Mucosa of descending colon (tissue), 3 donors: Measurements from ENCODE around the gene PTGDR2. TPM values are rescaled to one million over a fixed set of nuclear protein-coding genes. Genes with fewer than 3 reads are reported as not detected.

Experiments used
- ATAC-seq: fragments of 200-7000 bp; cut with Tn5 transposase; one replicate; pipeline ENCODE4 v1.9.1; 2020; ENCODE audit warnings: mild to moderate bottlenecking, moderate library complexity
- DNase-seq, 3 donors: peaks; one replicate each; pipeline ENCODE4 v3.0.0-alpha.2; 2020
- H3K36me3 ChIP-seq: fragments of 200-600 bp; one replicate; pipeline ENCODE4 v1.8.0; 2021; ENCODE audit warnings: low read depth, mild to moderate bottlenecking
- H3K4me1 ChIP-seq: fragments of 200-600 bp; one replicate; pipeline ENCODE4 v1.8.0; 2021; ENCODE audit warnings: low read depth, mild to moderate bottlenecking
- H3K4me3 ChIP-seq: fragments of 200-600 bp; one replicate; pipeline ENCODE4 v1.8.0; 2021; ENCODE audit warnings: mild to moderate bottlenecking
- H3K9me3 ChIP-seq: fragments of 200-600 bp; one replicate; pipeline ENCODE4 v1.8.0; 2021; ENCODE audit warnings: mild to moderate bottlenecking
- intact Hi-C, 2 donors: fragments of 100-400 bp; cut with DNase I in 1 of 2; cut with micrococcal nuclease in 1 of 2; formaldehyde crosslinking; loops; one replicate each; pipeline versions ENCODE4 v1.11.0 to v1.11.1; 2022; cut with DNase I, micrococcal nuclease
- total RNA-seq, 3 donors: library from RNA; stranded (reverse); fragmentation: NEBNext Ultra II Directional in 2 of 3; extraction: Animal tissue kit (Norgen Biotek cat#: 25700) in 2 of 3; gene quantifications; one replicate each; pipeline versions ENCODE4 v1.2.1 to v1.2.4, GENCODE V29; 2021 to 2023
- TF ChIP-seq, protein P1 (sequence below): fragments of 200-600 bp; IDR thresholded peaks from one replicate; pipeline ENCODE4 v1.8.0; 2022; ENCODE audit warnings: antibody characterized with exemption, mild to moderate bottlenecking
- donor health status: DM: no; HTN: no; CAD: no; lungs with moderate emphysema.
- donor health status: DM: no; HTN: no; CAD: no.
- donor health status: DM: no; HTN: yes; CAD: no.

Gene PTGDR2
- total RNA-seq, 3 donors from 2014 or later, result 1.8 to 3.4 (median 2.6) TPM

DNA sequence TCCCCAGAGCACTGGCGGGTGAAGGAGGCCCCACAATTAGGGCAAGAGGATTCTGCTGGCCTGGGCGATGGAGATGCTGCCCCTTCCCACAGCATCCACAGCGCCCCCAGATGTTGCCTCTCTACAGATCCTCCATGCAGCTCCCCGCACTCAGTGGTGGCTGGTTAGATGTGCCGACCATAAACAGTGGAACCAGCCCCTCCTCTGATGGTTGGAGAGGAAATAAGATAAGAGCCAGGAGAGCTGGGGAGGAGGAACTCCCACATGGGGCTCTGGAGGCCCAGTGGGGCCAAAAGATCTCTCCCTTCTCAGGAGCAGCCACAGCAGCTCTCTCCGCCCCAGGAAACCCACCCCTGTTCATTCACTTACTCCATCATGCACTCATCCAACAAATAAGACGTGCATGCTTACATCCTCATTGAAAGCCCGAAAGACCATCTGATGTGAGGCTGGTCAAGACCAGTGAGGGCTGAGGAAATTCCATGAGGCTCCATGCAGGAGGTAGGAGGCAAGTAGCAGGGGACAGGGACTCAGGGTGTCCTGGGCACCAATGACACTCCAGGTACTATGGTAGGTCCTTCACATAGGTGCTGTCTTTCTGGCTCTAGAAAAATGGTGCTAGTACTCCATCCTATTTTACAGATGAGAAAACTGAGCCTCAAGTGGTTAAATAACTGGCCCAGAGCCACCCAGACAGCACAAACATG lies 1.5 kb downstream of the PTGDR2 start:
- DNase-seq, result no peak
- H3K4me3 ChIP-seq, result no peak overlapping the region
- H3K4me1 ChIP-seq, result peaks cover 13% of the 10 kb centered on the region
- no peaks in the 10 kb centered on the region for H3K36me3 ChIP-seq
- intact Hi-C loops, result no loop called here
- no peaks in the 10 kb centered on the region for H3K9me3 ChIP-seq
- TF ChIP-seq, protein P1, sequence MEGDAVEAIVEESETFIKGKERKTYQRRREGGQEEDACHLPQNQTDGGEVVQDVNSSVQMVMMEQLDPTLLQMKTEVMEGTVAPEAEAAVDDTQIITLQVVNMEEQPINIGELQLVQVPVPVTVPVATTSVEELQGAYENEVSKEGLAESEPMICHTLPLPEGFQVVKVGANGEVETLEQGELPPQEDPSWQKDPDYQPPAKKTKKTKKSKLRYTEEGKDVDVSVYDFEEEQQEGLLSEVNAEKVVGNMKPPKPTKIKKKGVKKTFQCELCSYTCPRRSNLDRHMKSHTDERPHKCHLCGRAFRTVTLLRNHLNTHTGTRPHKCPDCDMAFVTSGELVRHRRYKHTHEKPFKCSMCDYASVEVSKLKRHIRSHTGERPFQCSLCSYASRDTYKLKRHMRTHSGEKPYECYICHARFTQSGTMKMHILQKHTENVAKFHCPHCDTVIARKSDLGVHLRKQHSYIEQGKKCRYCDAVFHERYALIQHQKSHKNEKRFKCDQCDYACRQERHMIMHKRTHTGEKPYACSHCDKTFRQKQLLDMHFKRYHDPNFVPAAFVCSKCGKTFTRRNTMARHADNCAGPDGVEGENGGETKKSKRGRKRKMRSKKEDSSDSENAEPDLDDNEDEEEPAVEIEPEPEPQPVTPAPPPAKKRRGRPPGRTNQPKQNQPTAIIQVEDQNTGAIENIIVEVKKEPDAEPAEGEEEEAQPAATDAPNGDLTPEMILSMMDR, result no peak
- no peak for ATAC-seq

GRCh38 chr11:60852982-60853950 lies 2.5 kb downstream of the PTGDR2 start:
- no peaks in the 10 kb centered on the region for H3K36me3 ChIP-seq
- H3K4me1 ChIP-seq, result peaks cover 13% of the 10 kb centered on the region
- intact Hi-C loops, result no loop called here
- TF ChIP-seq, protein P1, result no peak
- no peaks in the 10 kb centered on the region for H3K9me3 ChIP-seq
- no peak overlapping the region for H3K4me3 ChIP-seq
- ATAC-seq (no peak), DNase-seq (peak in 2 of 3 donors; percentile 35 to 55)

GRCh38 chr11:60852117-60852981 lies 3.4 kb downstream of the PTGDR2 start:
- Histone ChIP-seq H3K4me1 (peaks cover 13% of the 10 kb centered on the region), H3K36me3 (no peaks in the 10 kb centered on the region), H3K4me3 (peak overlapping the region; percentile 9), H3K9me3 (no peaks in the 10 kb centered on the region)
- intact Hi-C loops, result no loop called here
- TF ChIP-seq, protein P1, result no peak
- ATAC-seq (peak; percentile 93), DNase-seq (peak; percentile 87 to 93 (median 89))

DNA sequence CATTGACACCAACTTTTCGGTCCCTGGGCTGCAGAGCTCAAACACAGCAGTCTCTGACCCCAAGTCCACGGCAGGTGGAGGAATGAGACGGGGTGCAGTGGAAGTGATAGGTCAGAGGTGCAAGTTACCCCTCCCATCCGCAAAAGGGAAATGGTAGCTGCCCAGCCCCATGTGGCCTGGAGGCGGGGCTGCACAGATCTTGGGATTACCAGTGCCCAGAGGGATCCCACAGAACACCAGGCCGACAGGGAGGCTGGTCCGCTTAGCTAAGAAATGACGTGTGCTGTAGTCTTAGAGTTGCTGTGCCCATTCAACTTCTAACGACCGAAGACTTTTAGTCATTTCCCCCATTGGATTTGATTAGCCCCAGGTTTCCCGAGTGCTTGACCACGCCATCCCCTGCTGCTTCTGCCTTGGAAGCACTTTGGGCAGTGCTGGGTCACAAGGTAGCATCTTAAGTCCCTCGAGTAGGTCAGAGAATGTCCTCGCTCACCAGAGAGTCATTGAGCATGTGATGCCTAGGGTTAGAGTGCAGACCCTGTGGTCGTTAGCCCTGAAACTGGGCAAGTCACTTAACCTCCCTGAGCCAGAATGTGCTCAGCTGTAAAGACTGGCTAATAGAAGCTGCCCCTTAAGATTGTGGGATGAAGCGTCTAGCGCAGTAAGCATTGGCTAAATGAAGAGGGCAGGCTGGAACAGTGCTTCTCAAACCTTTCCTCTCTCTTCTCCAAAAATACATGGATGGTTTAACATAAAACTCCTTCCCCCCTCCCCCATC lies 4.2 kb downstream of the PTGDR2 start:
- no peak for ATAC-seq
- Histone ChIP-seq H3K4me3 (no peak overlapping the region), H3K36me3 (no peaks in the 10 kb centered on the region), H3K9me3 (no peaks in the 10 kb centered on the region), H3K4me1 (peaks cover 13% of the 10 kb centered on the region)
- intact Hi-C loops, result no loop called here
- DNase-seq, result no peak
- TF ChIP-seq, protein P1, result no peak
